ENCODE measurements around the gene ADGRD2. TPM values are rescaled to one million over a fixed set of nuclear protein-coding genes. Genes with fewer than 3 reads are reported as not detected.

Gene ADGRD2
- total RNA-seq, 3 donors from 2014 or later = not detected

DNA sequence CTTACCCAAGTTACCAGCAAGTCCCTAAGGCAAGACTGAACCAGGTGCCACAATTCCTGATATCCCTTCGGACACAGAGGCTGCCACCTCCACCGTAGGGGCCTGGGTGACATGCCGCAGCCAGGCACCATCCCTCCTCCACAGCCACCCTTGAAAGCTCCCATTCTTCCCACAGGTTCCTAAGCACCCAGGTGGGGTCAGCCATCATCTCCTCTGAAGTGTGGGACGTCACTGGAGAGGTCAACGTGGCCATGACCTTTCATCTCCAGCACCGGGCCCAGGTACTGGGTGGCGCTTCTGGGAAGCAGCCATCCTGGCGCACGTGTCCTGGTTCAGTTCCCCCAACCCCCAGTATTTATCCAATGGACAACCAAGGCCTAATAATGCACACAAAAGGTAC, 8.2 kb downstream of the ADGRD2 start:
- Histone ChIP-seq H3K36me3 (ENCODE audit: low read depth) (no peaks in the 10 kb centered on the region), H3K4me3 (no peak overlapping the region), H3K9me3 (no peaks in the 10 kb centered on the region), H3K4me1 (ENCODE audit: low read depth) (no peaks in the 10 kb centered on the region)
- intact Hi-C loops (cut with DNase I, micrococcal nuclease) = no loop called here
- DNase-seq (peak in 1 of 3 donors; percentile 16), ATAC-seq (no peak)
- TF ChIP-seq, protein P1, sequence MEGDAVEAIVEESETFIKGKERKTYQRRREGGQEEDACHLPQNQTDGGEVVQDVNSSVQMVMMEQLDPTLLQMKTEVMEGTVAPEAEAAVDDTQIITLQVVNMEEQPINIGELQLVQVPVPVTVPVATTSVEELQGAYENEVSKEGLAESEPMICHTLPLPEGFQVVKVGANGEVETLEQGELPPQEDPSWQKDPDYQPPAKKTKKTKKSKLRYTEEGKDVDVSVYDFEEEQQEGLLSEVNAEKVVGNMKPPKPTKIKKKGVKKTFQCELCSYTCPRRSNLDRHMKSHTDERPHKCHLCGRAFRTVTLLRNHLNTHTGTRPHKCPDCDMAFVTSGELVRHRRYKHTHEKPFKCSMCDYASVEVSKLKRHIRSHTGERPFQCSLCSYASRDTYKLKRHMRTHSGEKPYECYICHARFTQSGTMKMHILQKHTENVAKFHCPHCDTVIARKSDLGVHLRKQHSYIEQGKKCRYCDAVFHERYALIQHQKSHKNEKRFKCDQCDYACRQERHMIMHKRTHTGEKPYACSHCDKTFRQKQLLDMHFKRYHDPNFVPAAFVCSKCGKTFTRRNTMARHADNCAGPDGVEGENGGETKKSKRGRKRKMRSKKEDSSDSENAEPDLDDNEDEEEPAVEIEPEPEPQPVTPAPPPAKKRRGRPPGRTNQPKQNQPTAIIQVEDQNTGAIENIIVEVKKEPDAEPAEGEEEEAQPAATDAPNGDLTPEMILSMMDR (IDR thresholded peaks at IDR 0.05) = no peak

DNA sequence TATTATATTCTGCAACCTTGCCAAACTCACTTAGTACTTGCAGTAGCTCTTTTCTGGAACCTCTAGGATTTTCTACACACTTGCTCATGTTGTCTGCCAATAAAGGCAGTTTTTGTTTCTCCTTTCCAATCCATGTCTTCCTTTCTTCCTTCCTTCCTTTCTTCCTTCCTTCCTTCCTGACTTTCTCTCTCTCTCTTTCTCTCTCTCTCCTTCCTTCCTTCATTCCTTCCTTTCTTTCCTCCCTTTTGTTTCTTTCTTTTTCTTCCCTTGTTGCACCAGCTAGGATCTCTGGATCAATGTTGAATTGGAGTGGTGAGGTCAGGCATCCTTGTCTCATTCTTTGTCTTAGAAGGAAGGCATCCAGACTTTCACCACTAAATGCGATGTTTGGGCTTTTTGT, 12.5 kb downstream of the ADGRD2 start:
- no peaks in the 10 kb centered on the region for H3K36me3 ChIP-seq (ENCODE audit: low read depth)
- no peak for ATAC-seq
- intact Hi-C loops (cut with DNase I, micrococcal nuclease) = no loop called here
- TF ChIP-seq, protein P1 (IDR thresholded peaks at IDR 0.05) = no peak
- no peak overlapping the region for H3K4me3 ChIP-seq
- no peaks in the 10 kb centered on the region for H3K4me1 ChIP-seq (ENCODE audit: low read depth)
- no peaks in the 10 kb centered on the region for H3K9me3 ChIP-seq
- no peak for DNase-seq

DNA sequence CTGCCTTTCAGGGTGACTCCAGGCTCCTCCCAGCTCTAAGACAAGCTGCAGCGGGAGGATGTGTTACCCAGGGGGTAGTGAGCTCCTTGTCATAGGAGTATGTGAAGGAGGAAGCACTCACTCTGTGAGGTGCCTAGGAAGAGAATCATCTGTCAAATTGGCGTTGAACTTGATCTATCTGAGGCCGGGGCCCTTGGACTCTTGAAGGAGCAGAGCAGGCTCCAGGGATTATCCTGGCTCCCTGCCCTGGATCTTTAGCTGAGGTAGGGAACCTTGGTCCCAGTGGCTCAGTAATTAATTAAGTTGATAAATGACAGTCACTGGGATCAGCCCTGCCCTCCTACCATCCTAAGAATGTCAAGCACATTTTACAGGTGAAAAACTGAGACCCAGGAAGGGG, 15.5 kb downstream of the ADGRD2 start:
- intact Hi-C loops (cut with DNase I, micrococcal nuclease) = no loop called here
- no peaks in the 10 kb centered on the region for H3K4me1 ChIP-seq (ENCODE audit: low read depth)
- TF ChIP-seq, protein P1 (IDR thresholded peaks at IDR 0.05) = no peak
- no peak overlapping the region for H3K4me3 ChIP-seq
- H3K9me3 ChIP-seq = no peaks in the 10 kb centered on the region
- peak in 2 of 3 donors; percentile 2 to 4 for DNase-seq
- no peaks in the 10 kb centered on the region for H3K36me3 ChIP-seq (ENCODE audit: low read depth)
- ATAC-seq = no peak

DNA sequence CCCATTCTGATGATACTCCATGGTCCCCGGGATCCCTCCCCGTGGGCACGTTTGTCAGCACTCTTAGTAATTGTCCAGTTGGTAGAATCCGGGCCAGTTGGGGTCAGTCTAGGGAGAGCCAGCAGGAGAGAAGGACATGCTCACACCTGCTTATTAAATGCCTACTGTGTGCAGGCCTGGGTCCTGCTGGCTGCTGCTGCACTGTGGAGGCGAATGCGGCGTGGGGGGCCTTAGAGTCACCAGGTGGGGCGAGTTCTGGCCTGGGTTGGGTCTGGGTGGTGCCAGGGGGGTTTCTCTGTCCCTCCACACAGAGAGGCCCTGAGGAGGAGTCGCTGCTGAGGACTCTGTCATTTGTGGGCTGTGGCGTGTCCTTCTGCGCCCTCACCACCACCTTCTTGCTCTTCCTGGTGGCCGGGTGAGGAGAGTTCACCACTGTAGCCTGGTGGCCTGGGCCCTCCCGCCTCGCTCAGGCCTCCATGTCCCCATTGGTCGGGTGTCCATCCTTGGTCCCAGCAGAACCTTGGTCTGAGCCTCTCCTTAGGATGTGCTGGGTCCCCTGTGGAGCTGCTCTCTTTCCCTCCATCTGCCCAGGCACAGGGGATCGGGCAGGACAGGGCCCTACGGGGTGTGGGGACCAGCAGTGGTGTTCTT, 17.3 kb downstream of the ADGRD2 start:
- TF ChIP-seq, protein P1 (IDR thresholded peaks at IDR 0.05) = no peak
- Histone ChIP-seq H3K9me3 (no peaks in the 10 kb centered on the region), H3K4me1 (ENCODE audit: low read depth) (no peaks in the 10 kb centered on the region), H3K36me3 (ENCODE audit: low read depth) (no peaks in the 10 kb centered on the region), H3K4me3 (no peak overlapping the region)
- DNase-seq (peak in 2 of 3 donors; percentile 7 to 29), ATAC-seq (no peak)
- intact Hi-C loops (cut with DNase I, micrococcal nuclease) = no loop called here

DNA sequence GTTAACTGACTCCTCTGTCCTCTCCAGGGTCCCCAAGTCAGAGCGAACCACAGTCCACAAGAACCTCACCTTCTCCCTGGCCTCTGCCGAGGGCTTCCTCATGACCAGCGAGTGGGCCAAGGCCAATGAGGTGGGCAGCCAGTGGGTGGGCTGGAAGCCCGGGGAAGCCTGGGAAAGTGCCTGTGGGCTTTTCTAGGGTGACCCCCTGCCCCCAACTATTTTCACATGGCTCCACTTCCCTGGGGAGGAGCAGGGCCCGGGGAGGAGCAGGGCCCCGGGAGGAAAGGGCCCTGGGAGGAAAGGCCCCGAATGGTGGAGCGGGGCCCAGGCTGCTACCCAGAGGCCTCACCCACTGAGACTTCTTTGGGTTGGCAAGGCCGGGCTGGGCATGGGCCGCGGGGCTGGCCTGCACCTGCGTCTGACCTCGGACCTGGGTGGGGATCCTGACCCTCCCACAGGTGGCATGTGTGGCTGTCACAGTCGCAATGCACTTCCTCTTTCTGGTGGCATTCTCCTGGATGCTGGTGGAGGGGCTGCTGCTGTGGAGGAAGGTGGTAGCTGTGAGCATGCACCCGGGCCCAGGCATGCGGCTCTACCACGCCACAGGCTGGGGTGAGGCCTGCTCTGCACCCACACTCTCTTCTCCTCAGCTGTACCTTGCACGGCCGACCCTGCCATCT, 17.9 kb downstream of the ADGRD2 start:
- Histone ChIP-seq H3K4me1 (ENCODE audit: low read depth) (no peaks in the 10 kb centered on the region), H3K9me3 (no peaks in the 10 kb centered on the region), H3K4me3 (no peak overlapping the region), H3K36me3 (ENCODE audit: low read depth) (no peaks in the 10 kb centered on the region)
- no peak for ATAC-seq
- intact Hi-C loops (cut with DNase I, micrococcal nuclease) = no loop called here
- TF ChIP-seq, protein P1 (IDR thresholded peaks at IDR 0.05) = no peak
- peak in 2 of 3 donors; percentile 15 to 27 for DNase-seq
